Endothelial cell of umbilical vein (primary cell): ENCODE results near the gene GSE1. TPM values are rescaled to one million over a fixed set of nuclear protein-coding genes. Genes with fewer than 3 reads are reported as not detected.

Experiments used
- BruUV-seq: library from RNA; stranded (reverse); fragments of 400-500 nt; replicated peaks from 2 replicates; lab custom pipeline; 2021; lab: Mats Ljungman, UMichigan
- CTCF ChIA-PET: fragments of 300-600, 350-600 bp; sonication (Branson Sonifier 250); formaldehyde crosslinking; loops from one replicate; lab custom pipeline; 2021; ENCODE audit warnings: antibody characterized with exemption, inconsistent platforms; lab: Charles Lee
- POLR2A ChIA-PET: fragments of 300-600, 350-600 bp; sonication (Branson Sonifier 250); formaldehyde crosslinking; loops from one replicate; lab custom pipeline; 2021; ENCODE audit warnings: antibody characterized with exemption, inconsistent platforms; lab: Charles Lee
- DNase-seq: peaks from one replicate; pipeline ENCODE4 v3.0.0-alpha.2; 2011; ENCODE audit warnings: low read depth, low spot score
- FAIRE-seq: peaks from 2 replicates; lab custom pipeline; 2011; peaks lifted over from hg19 to GRCh38; lab: Jason Lieb, UNC
- H2AFZ ChIP-seq: 2 replicates; pipeline ENCODE4 v1.6.0; 2012; ENCODE audit warnings: low read depth, low read length, control low read depth, inconsistent platforms
- H3K27ac ChIP-seq: 2 replicates; pipeline ENCODE4 v1.5.1; 2011; ENCODE audit warnings: low read depth, mild to moderate bottlenecking, control low read depth, low read length, moderate library complexity; ENCODE audit not compliant: insufficient read depth
- H3K27me3 ChIP-seq, 2 experiments: 2 replicates each; pipeline versions ENCODE4 v1.6.0 to v1.6.1; 2011; ENCODE audit warnings: low read length in 2 of 2, mixed read lengths in 1 of 2; ENCODE audit not compliant: control insufficient read depth in 2 of 2, insufficient read depth in 2 of 2
- H3K36me3 ChIP-seq, 2 experiments: 2 replicates in 1 of 2; 3 replicates in 1 of 2; pipeline ENCODE4 v1.5.1; 2011; ENCODE audit warnings: low read length in 2 of 2, mild to moderate bottlenecking in 1 of 2, moderate library complexity in 1 of 2; ENCODE audit not compliant: control insufficient read depth in 2 of 2, insufficient read depth in 2 of 2; ENCODE audit errors: extremely low read depth in 1 of 2
- H3K4me1 ChIP-seq: 3 replicates; pipeline ENCODE4 v1.5.1; 2011; ENCODE audit warnings: mild to moderate bottlenecking, low read length; ENCODE audit not compliant: control insufficient read depth, insufficient read depth; ENCODE audit errors: extremely low read depth
- H3K4me2 ChIP-seq: 2 replicates; pipeline ENCODE4 v1.6.1; 2011; ENCODE audit warnings: low read length, control low read depth, mixed read lengths; ENCODE audit not compliant: insufficient read depth
- H3K4me3 ChIP-seq, 3 experiments: fragments of 200-600 bp in 1 of 3; sonication (generic), shearing (Covaris generic) in 1 of 3; replicated peaks in 1 of 3; 2 replicates each; pipeline ENCODE4 v1.5.1; 2011 to 2016; ENCODE audit warnings: control low read depth in 3 of 3, low read length in 3 of 3, mild to moderate bottlenecking in 2 of 3, inconsistent platforms in 1 of 3, low read depth in 1 of 3, moderate library complexity in 1 of 3; ENCODE audit not compliant: insufficient read depth in 1 of 3
- H3K79me2 ChIP-seq: 2 replicates; pipeline ENCODE4 v1.6.0; 2012; ENCODE audit warnings: low read length, inconsistent platforms; ENCODE audit not compliant: control insufficient read depth, insufficient read depth
- H3K9ac ChIP-seq: replicated peaks from 2 replicates; pipeline ENCODE3; 2011; ENCODE audit warnings: low read length, control low read depth; ENCODE audit not compliant: insufficient read depth; ENCODE audit errors: extremely low read depth
- H3K9me1 ChIP-seq: replicated peaks from 3 replicates; pipeline ENCODE4 v1.6.0; 2011; ENCODE audit warnings: mild to moderate bottlenecking, low read length; ENCODE audit not compliant: control insufficient read depth, insufficient read depth; ENCODE audit errors: extremely low read depth
- H3K9me3 ChIP-seq: replicated peaks from 2 replicates; pipeline ENCODE4 v1.5.1; 2012; ENCODE audit warnings: low read length, inconsistent platforms; ENCODE audit not compliant: control insufficient read depth, insufficient read depth
- H4K20me1 ChIP-seq: replicated peaks from 2 replicates; pipeline ENCODE3; 2011; ENCODE audit warnings: mild to moderate bottlenecking, low read length; ENCODE audit not compliant: control insufficient read depth, insufficient read depth; ENCODE audit errors: extremely low read depth
- EZH2 ChIP-seq: IDR thresholded peaks from 2 replicates; pipeline ENCODE4 v1.6.1; 2012; ENCODE audit warnings: borderline replicate concordance, low read depth, mild to moderate bottlenecking, moderate library complexity, low read length, inconsistent platforms; ENCODE audit not compliant: severe bottlenecking
- FOS ChIP-seq: IDR thresholded peaks from 2 replicates; pipeline ENCODE4 v1.6.1; 2011; ENCODE audit warnings: mild to moderate bottlenecking, low read length, moderate library complexity, borderline replicate concordance; ENCODE audit not compliant: insufficient read depth
- GATA2 ChIP-seq: IDR thresholded peaks from 2 replicates; pipeline ENCODE4 v1.7.0; 2011; ENCODE audit warnings: low read depth, mild to moderate bottlenecking, moderate library complexity, mixed read lengths, low read length; ENCODE audit not compliant: insufficient read length, insufficient read depth
- JUN ChIP-seq: IDR thresholded peaks from 2 replicates; pipeline ENCODE4 v1.6.1; 2011; ENCODE audit warnings: borderline replicate concordance, low read depth; ENCODE audit not compliant: insufficient read length, insufficient read depth
- MYC ChIP-seq: IDR thresholded peaks from one replicate; pipeline ENCODE4 v1.6.1; 2011; ENCODE audit warnings: mild to moderate bottlenecking, low read depth, low read length
- POLR2A ChIP-seq: IDR thresholded peaks from 2 replicates; pipeline ENCODE4 v1.6.1; 2012; ENCODE audit warnings: low read depth, mild to moderate bottlenecking, control low read depth, low read length
- POLR2AphosphoS5 ChIP-seq: IDR thresholded peaks from 2 replicates; pipeline ENCODE4 v1.6.1; 2012; ENCODE audit warnings: low read depth, mild to moderate bottlenecking, control low read depth, low read length, moderate library complexity; ENCODE audit not compliant: insufficient read depth
- dilution Hi-C: fragments of 300-500 bp; cut with MboI; formaldehyde crosslinking; loops from one replicate; pipeline ENCODE4 v1.15.0; 2019; ENCODE audit warnings: low sequenced_read_pairs; ENCODE audit not compliant: extremely low pct_ligation_motif_present
- intact Hi-C: fragments of 100-400 bp; cut with micrococcal nuclease; formaldehyde crosslinking; loops from one replicate; pipeline ENCODE4 v1.10.0; 2022
- polyA plus RNA-seq, 4 experiments: library from polyadenylated mRNA; depleted of rRNA in 3 of 4; stranded (reverse) in 3 of 4; unstranded in 1 of 4; fragments of >200 nt; gene quantifications; 2 replicates each; pipeline versions ENCODE4 v1.2.1 to v1.2.3, GENCODE V29; 2011 to 2012; ENCODE audit warnings: missing spikeins in 1 of 4
- total RNA-seq: library from RNA; stranded (reverse); gene quantifications from 2 replicates; pipeline ENCODE4 v1.2.3, GENCODE V29; 2021
- TF ChIP-seq, protein P1 (sequence below): IDR thresholded peaks from 2 replicates; pipeline ENCODE4 v1.6.1; 2011; ENCODE audit not compliant: insufficient read depth, insufficient read length
- TF ChIP-seq, protein P2 (sequence below), 2 donors: IDR thresholded peaks; 1 replicate in 1 of 2; 2 replicates in 1 of 2; pipeline ENCODE4 v1.5.1; 2011; ENCODE audit warnings: low read length in 2 of 2, mild to moderate bottlenecking in 2 of 2, moderate library complexity in 2 of 2, control low read depth in 1 of 2, inconsistent platforms in 1 of 2, low read depth in 1 of 2; ENCODE audit not compliant: insufficient read depth in 1 of 2; ENCODE audit errors: extremely low read depth in 1 of 2

GSE1 gene
- total and polyA plus RNA-seq, 2 donors (not counting 3 experiments of a cell fraction or from before 2014, with no cell fraction given): 4.2 to 18.3 TPM

DNA sequence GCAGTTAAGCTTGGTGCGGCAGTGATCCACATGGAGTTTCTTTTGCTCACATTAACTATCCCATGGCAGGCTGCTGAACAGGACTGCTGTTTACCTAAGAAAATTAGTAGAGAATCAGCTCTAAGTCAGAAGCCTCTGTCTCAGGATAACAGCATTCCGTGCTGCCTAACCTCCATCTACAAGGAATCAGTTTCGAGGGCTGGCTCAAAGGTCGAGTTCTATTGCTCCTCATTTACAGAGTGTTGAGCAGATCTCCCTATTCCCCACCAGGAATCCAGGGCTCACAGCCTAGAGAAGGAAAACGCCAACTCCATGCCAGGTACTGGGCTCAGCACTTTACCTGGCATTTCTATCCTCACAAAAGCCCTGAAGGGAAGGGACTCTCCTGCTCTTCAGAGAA lies 65.7 kb downstream of the GSE1 start:
- TF ChIP-seq EZH2: no peak
- TF ChIP-seq FOS: no peak
- TF ChIP-seq JUN: no peak
- no peak for TF ChIP-seq POLR2A
- TF ChIP-seq, protein P1, sequence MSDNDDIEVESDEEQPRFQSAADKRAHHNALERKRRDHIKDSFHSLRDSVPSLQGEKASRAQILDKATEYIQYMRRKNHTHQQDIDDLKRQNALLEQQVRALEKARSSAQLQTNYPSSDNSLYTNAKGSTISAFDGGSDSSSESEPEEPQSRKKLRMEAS: no peak
- no peak for TF ChIP-seq MYC
- TF ChIP-seq POLR2AphosphoS5: no peak
- TF ChIP-seq GATA2: no peak
- TF ChIP-seq, protein P2, sequence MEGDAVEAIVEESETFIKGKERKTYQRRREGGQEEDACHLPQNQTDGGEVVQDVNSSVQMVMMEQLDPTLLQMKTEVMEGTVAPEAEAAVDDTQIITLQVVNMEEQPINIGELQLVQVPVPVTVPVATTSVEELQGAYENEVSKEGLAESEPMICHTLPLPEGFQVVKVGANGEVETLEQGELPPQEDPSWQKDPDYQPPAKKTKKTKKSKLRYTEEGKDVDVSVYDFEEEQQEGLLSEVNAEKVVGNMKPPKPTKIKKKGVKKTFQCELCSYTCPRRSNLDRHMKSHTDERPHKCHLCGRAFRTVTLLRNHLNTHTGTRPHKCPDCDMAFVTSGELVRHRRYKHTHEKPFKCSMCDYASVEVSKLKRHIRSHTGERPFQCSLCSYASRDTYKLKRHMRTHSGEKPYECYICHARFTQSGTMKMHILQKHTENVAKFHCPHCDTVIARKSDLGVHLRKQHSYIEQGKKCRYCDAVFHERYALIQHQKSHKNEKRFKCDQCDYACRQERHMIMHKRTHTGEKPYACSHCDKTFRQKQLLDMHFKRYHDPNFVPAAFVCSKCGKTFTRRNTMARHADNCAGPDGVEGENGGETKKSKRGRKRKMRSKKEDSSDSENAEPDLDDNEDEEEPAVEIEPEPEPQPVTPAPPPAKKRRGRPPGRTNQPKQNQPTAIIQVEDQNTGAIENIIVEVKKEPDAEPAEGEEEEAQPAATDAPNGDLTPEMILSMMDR (IDR thresholded peaks at IDR 0.05; ENCODE audit: extremely low read depth in 1 of 2, insufficient read depth in 1 of 2, low read depth in 1 of 2, low read length in 2 of 2): no peak
- H3K36me3 ChIP-seq: peaks cover 0 to 3% of the 10 kb centered on the region in 2 experiments
- POLR2A ChIA-PET: no interaction called here
- H3K9me1 ChIP-seq: no peaks in the 10 kb centered on the region
- H3K4me2 ChIP-seq: no peak overlapping the region
- intact Hi-C loops: no loop called here
- no peak overlapping the region for H3K4me3 ChIP-seq
- no peak overlapping the region for H3K27ac ChIP-seq
- H3K9ac ChIP-seq: no peak overlapping the region
- DNase-seq: no peak
- H4K20me1 ChIP-seq: no peaks in the 10 kb centered on the region
- no peak for FAIRE-seq
- H3K4me1 ChIP-seq: peaks cover 10% of the 10 kb centered on the region
- no peak overlapping the region for H2AFZ ChIP-seq
- no peaks in the 10 kb centered on the region for H3K9me3 ChIP-seq
- H3K27me3 ChIP-seq: no peaks in the 10 kb centered on the region
- no TSS peak for BruUV-seq
- dilution Hi-C loops: no loop called here
- CTCF ChIA-PET: interaction anchor here (8.1 kb wide), 1 partner anchor 38 kb away, joined by 73 read pairs; no protein-coding TSS in a partner anchor
- no peaks in the 10 kb centered on the region for H3K79me2 ChIP-seq
